ENCODE data around the gene ATXN7L2. TPM values are rescaled to one million over a fixed set of nuclear protein-coding genes. Genes with fewer than 3 reads are reported as not detected.

The ATXN7L2 gene
- total and polyA plus RNA-seq, 3 donors from 2014 or later = 28.7 to 55.2 (median 40.9) TPM

- DNase-seq = peak; percentile 6
- Histone ChIP-seq H3K36me3 (ENCODE audit: low read depth, missing control alignments) (no peaks in the 10 kb centered on the region), H3K4me3 (no peak overlapping the region), H3K9me3 (no peaks in the 10 kb centered on the region), H3K27ac (no peak overlapping the region), H3K27me3 (no peaks in the 10 kb centered on the region), H3K4me1 (peaks cover 7% of the 10 kb centered on the region)
- no peak for TF ChIP-seq CTCF (IDR thresholded peaks at IDR 0.05)
- TF ChIP-seq POLR2A (IDR thresholded peaks at IDR 0.05) = no peak
- intact Hi-C loops (cut with DNase I; ENCODE audit: low total_unique reads) = no loop called here
- 77 to 86% methylated on average over 5 of the region's 5 CpGs for WGBS, 2 donors
Observed at GRCh38 chr1:109479311-109479710, 4.4 kb upstream of the ATXN7L2 start.

- Histone ChIP-seq H3K27me3 (no peaks in the 10 kb centered on the region), H3K4me3 (no peak overlapping the region), H3K9me3 (no peaks in the 10 kb centered on the region), H3K36me3 (ENCODE audit: low read depth, missing control alignments) (no peaks in the 10 kb centered on the region), H3K27ac (no peak overlapping the region), H3K4me1 (peaks cover 12% of the 10 kb centered on the region)
- intact Hi-C loops (cut with DNase I; ENCODE audit: low total_unique reads) = no loop called here
- TF ChIP-seq CTCF (IDR thresholded peaks at IDR 0.05) = no peak
- TF ChIP-seq POLR2A (IDR thresholded peaks at IDR 0.05) = no peak
- 92 to 100% methylated on average over 1 to 3 of the region's 3 CpGs for WGBS, 2 donors
- DNase-seq = no peak
Observed at GRCh38 chr1:109479901-109480300, 3.8 kb upstream of the ATXN7L2 start.

- Histone ChIP-seq H3K27me3 (no peaks in the 10 kb centered on the region), H3K4me1 (peaks cover 16% of the 10 kb centered on the region), H3K27ac (no peak overlapping the region), H3K9me3 (no peaks in the 10 kb centered on the region), H3K36me3 (ENCODE audit: low read depth, missing control alignments) (no peaks in the 10 kb centered on the region), H3K4me3 (no peak overlapping the region)
- no peak for DNase-seq
- WGBS, 2 donors = 79 to 86% methylated on average over 1 to 2 of the region's 2 CpGs
- TF ChIP-seq POLR2A (IDR thresholded peaks at IDR 0.05) (no peak), CTCF (IDR thresholded peaks at IDR 0.05) (no peak)
- intact Hi-C loops (cut with DNase I; ENCODE audit: low total_unique reads) = no loop called here
Observed at GRCh38 chr1:109481646-109482045, 2.1 kb upstream of the ATXN7L2 start.

- Histone ChIP-seq H3K9me3 (no peaks in the 10 kb centered on the region), H3K27ac (no peak overlapping the region), H3K27me3 (no peaks in the 10 kb centered on the region), H3K4me3 (no peak overlapping the region), H3K36me3 (ENCODE audit: low read depth, missing control alignments) (no peaks in the 10 kb centered on the region), H3K4me1 (peaks cover 16% of the 10 kb centered on the region)
- no peak for DNase-seq
- intact Hi-C loops (cut with DNase I; ENCODE audit: low total_unique reads) = no loop called here
- TF ChIP-seq CTCF (IDR thresholded peaks at IDR 0.05) (no peak), POLR2A (IDR thresholded peaks at IDR 0.05) (no peak)
Observed at GRCh38 chr1:109482242-109482641, 1.5 kb upstream of the ATXN7L2 start.

GRCh38 chr1:109482791-109483671 lies 674 bp upstream of the ATXN7L2 start:
- intact Hi-C loops (cut with DNase I; ENCODE audit: low total_unique reads) = no loop called here
- Histone ChIP-seq H3K36me3 (ENCODE audit: low read depth, missing control alignments) (no peaks in the 10 kb centered on the region), H3K4me3 (peak overlapping the region; percentile 62 to 83), H3K27me3 (no peaks in the 10 kb centered on the region), H3K4me1 (peaks cover 16% of the 10 kb centered on the region), H3K27ac (peak overlapping the region in 1 of 2 donors; percentile 36), H3K9me3 (no peaks in the 10 kb centered on the region)
- WGBS, 2 donors = 11% methylated on average over 17 to 29 of the region's 29 CpGs
- no peak for DNase-seq
- TF ChIP-seq CTCF (IDR thresholded peaks at IDR 0.05) = no peak
- no peak for TF ChIP-seq POLR2A (IDR thresholded peaks at IDR 0.05)
